BLaER1 (cell line): Measurements from ENCODE around the gene USP12.

Experiments used
- H3K27ac ChIP-seq: shearing (Covaris generic); formaldehyde crosslinking; 2 replicates; pipeline ENCODE4 v1.8.1; 2022
- H3K27me3 ChIP-seq: shearing (Covaris generic); formaldehyde crosslinking; 2 replicates; pipeline ENCODE4 v1.8.1; 2022
- H3K36me3 ChIP-seq: shearing (Covaris generic); formaldehyde crosslinking; 2 replicates; pipeline ENCODE4 v1.8.1; 2022
- H3K4me1 ChIP-seq: shearing (Covaris generic); formaldehyde crosslinking; 2 replicates; pipeline ENCODE4 v1.8.1; 2022
- H3K4me2 ChIP-seq: shearing (Covaris generic); formaldehyde crosslinking; 2 replicates; pipeline ENCODE4 v1.8.1; 2022
- H3K4me3 ChIP-seq: shearing (Covaris generic); formaldehyde crosslinking; 2 replicates; pipeline ENCODE4 v1.8.1; 2022
- H3K9ac ChIP-seq: shearing (Covaris generic); formaldehyde crosslinking; 2 replicates; pipeline ENCODE4 v1.8.1; 2022
- H3K9me3 ChIP-seq: shearing (Covaris generic); formaldehyde crosslinking; 2 replicates; pipeline ENCODE4 v1.8.1; 2022
- H4K20me1 ChIP-seq: shearing (Covaris generic); formaldehyde crosslinking; 2 replicates; pipeline ENCODE4 v1.8.1; 2022
- Cebpa-rat ChIP-seq: shearing (Covaris generic); IDR thresholded peaks from 2 replicates; pipeline ENCODE4 v1.8.1; 2022

Gene USP12

DNA sequence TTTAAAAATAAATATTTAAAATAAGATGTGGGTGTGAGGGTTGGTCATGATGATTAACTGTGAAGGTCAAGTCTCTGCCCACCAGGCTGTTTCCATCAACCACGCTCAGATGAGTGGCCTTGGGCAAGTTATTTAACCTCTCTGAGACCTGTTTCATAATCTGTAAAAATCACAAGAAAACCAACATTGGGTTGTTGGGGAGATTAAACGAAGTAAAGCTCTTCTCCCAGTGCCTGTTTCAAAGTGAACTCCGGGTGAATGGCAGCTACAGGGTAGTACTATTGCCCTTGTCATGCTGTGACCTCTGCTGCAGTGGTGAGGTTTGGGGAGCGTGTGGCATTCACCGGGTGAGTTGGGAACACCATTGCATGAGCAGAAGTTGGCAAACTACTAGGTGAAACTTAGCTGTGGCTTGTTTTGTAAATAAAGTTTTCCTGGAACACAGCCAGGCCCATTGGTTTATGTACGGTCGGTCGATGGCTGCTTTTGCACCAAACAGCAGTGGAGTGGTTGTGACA, 153.2 kb downstream of the USP12 start:
- Histone ChIP-seq H4K20me1 (no peaks in the 10 kb centered on the region), H3K4me2 (no peak overlapping the region), H3K4me1 (no peaks in the 10 kb centered on the region), H3K36me3 (no peaks in the 10 kb centered on the region), H3K9me3 (no peaks in the 10 kb centered on the region), H3K4me3 (no peak overlapping the region), H3K27ac (no peak overlapping the region), H3K9ac (no peak overlapping the region), H3K27me3 (no peaks in the 10 kb centered on the region)
- TF ChIP-seq Cebpa-rat = no peak

GRCh38 chr13:27016875-27017274, 154.7 kb downstream of the USP12 start:
- Histone ChIP-seq H3K27ac (no peak overlapping the region), H3K36me3 (no peaks in the 10 kb centered on the region), H3K4me2 (no peak overlapping the region), H3K27me3 (no peaks in the 10 kb centered on the region), H3K9ac (no peak overlapping the region), H3K9me3 (no peaks in the 10 kb centered on the region), H3K4me3 (no peak overlapping the region), H4K20me1 (no peaks in the 10 kb centered on the region), H3K4me1 (no peaks in the 10 kb centered on the region)
- TF ChIP-seq Cebpa-rat = no peak
